ENCODE measurements around the gene EDN2.

The EDN2 gene

DNA sequence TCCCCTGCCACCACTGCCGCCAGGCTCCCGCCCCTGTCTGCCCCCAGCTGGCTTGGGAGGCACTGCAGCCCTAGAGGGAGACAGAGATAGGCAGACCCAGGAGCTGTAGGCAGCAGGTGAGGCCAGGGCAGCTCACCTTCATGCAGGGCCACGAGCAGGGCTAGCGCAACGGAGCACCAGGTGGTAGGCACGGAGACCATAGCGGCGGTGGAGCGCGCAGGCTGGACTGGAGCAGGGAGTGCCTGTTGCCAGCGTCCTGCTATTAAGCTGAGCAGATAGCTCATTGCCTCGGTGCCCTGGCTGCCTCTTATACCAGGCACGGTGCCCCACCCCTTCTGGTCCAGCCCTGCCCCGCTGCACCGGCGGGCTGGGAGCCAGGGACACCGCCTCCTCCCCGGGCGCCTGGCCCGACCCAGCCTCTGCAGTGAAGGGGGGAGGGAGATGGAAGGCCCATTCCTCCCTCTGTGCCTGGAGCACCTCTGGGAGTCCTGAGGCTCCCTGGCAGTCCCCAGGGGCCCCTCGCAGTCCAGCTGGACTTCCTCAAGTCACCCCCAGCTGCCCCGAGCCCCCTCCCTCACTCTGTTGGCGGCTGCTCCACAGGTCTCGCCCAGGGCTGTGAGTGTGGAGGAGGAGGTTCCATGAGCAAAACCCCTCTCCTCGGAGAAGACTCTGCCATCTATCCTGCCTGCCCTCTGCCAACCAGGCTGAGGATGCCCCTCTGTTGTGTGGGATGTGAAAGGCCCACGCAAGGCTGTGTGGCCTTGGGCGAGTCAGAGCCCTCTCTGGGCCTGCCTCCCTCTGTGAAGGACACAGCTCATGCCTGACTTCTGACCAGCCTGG, at the start of gene EDN2:
Gene EDN2, minus strand, starts transcription at position 282 of the 840 bp plus-strand sequence. Its CDS starts 82 bp downstream, at position 200.
- peak within 1 kb of the TSS; percentile 76 for H3K27ac ChIP-seq
- TF ChIP-seq, protein P1, sequence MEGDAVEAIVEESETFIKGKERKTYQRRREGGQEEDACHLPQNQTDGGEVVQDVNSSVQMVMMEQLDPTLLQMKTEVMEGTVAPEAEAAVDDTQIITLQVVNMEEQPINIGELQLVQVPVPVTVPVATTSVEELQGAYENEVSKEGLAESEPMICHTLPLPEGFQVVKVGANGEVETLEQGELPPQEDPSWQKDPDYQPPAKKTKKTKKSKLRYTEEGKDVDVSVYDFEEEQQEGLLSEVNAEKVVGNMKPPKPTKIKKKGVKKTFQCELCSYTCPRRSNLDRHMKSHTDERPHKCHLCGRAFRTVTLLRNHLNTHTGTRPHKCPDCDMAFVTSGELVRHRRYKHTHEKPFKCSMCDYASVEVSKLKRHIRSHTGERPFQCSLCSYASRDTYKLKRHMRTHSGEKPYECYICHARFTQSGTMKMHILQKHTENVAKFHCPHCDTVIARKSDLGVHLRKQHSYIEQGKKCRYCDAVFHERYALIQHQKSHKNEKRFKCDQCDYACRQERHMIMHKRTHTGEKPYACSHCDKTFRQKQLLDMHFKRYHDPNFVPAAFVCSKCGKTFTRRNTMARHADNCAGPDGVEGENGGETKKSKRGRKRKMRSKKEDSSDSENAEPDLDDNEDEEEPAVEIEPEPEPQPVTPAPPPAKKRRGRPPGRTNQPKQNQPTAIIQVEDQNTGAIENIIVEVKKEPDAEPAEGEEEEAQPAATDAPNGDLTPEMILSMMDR (conservative IDR thresholded peaks at IDR 0.05): peak; percentile 70

DNA sequence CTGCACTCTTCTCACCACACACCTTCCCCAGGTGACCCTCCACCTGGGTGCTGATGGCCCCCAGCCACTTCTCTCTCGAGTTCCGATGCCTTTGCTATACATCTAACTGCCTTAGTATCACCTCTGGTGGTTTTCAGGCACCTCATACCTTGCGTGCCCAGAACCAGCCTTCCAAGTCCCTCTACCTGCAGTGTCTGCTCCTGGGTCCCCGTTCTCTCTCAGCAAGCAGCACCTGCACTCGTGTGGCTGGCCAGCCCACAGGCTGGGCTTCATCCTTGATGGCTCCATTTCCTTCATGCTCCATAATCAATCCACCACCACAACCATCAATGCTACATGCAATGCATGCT, 49.2 kb upstream of the EDN2 start:
- TF ChIP-seq, protein P1 (conservative IDR thresholded peaks at IDR 0.05): no peak

GRCh38 chr1:41533016-41533730, 48.7 kb upstream of the EDN2 start:
- TF ChIP-seq, protein P1 (conservative IDR thresholded peaks at IDR 0.05): no peak
- H3K27ac ChIP-seq: no peak overlapping the region

More for the DNA sequence above, 49.2 kb upstream of the EDN2 start:
- H3K27ac ChIP-seq: no peak overlapping the region

DNA sequence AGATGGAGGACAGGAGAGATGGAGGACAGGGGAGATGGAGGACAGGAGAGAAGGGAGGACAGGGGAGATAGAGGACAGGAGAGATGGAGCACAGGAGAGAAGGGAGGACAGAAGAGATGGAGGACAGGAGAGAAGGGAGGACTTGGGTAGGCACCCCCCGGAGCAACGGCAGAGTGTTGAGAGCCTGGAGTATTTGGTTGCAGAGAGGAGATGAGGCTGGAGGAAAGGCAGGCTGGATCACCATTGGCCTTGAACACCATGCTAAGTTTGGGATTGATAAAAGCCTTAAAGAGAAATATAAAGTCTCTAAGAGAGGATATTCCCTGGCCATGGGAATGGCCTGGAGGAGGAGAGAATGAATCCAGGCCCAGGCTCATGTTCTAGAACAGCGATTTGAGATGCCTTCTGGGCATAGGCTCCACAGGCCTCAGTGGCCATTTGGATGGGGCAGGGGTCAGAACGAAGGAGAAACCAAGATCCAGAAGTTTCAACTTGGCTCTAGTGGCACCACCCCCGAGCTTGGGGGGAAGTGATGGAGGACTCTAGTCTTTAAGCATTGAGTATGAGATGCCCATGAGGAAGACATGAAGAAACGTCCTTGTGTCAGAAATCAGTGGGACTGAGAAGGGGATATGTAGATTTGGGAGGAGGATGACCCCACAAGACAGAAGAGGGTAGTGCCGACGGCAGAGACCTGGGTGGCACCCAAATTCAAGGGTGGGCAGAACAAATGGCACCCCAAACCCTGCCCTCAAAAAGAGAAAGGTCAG, 47.9 kb upstream of the EDN2 start:
- TF ChIP-seq, protein P1 (conservative IDR thresholded peaks at IDR 0.05): no peak
- no peak overlapping the region for H3K27ac ChIP-seq

DNA sequence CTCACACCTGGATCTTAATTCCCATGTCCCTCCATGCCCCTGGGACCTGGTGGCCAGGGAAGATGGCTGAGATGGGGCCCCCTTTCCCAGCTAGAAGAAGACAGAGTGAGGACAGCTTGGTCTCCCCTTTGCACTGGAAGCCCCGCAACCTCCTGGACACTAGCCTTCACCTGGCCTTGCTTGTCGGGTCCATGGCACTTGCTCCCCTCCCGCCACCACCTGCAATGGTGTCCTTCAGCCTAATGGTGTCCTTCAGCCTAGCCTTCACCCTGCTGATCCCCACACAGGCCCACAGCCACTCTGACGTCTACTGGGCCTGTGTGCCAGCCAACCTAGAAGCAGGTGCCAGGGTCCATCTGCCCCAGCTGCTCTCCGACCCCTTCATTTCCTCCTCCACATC, 45.9 kb upstream of the EDN2 start:
- TF ChIP-seq, protein P1 (conservative IDR thresholded peaks at IDR 0.05): no peak
- no peak overlapping the region for H3K27ac ChIP-seq

DNA sequence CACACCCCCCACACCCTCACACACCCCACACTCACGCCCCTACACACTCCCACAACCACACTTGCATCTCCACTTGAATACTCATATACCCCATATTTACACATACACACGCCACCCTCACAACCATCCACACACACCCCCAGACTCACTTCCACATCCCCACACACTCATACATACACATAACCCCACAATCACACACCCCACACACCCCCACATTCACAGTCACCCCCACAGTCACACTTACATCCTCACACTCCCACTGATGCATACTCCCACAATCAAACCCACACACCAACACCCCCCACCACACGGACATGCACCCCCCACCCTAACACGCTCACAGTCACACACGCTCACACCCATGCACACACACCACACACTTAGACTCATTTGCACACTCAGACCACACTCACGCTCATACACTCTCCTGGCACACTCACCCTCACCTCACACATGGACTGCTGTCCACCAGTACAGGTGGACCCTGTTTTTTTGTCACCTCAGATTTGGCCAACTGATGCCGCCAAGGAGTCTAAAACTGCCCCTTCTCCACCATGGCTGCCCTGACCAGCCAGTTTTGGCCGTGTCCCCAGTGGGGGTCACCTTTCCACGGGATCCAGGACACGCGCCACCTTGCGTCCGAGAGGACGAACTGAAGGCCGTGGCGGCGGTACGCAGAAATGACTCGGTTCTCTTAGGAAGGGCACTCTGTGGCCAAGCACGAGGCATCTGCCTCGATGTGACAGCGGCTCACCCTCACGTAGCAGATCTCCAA, 45.3 kb upstream of the EDN2 start:
- TF ChIP-seq, protein P1 (conservative IDR thresholded peaks at IDR 0.05): no peak
- no peak overlapping the region for H3K27ac ChIP-seq

Data from VCaP (cell line).